B cell (primary cell): Measurements from ENCODE around the gene DQX1. TPM values are rescaled to one million over a fixed set of nuclear protein-coding genes. Genes with fewer than 3 reads are reported as not detected.

Source experiments
- ATAC-seq: fragments of 200-7000 bp; cut with Tn5 transposase; one replicate; pipeline ENCODE4 v1.10.0; 2021; ENCODE audit warnings: low read depth, mild to moderate bottlenecking, moderate number of reproducible peaks, moderate library complexity
- CTCF ChIA-PET: fragments of 350-600 bp; sonication (Branson Sonifier 250); formaldehyde crosslinking; loops from one replicate; lab custom pipeline; 2021; ENCODE audit warnings: antibody characterized with exemption, inconsistent platforms; lab: Charles Lee
- POLR2A ChIA-PET: fragments of 350-600 bp; sonication (Branson Sonifier 250); formaldehyde crosslinking; loops from one replicate; lab custom pipeline; 2021; ENCODE audit warnings: antibody characterized with exemption; lab: Charles Lee
- DNase-seq: peaks from one replicate; pipeline ENCODE4 v3.0.0; 2013
- H2AFZ ChIP-seq: 2 replicates; pipeline ENCODE4 v1.6.1; 2012; ENCODE audit warnings: mild to moderate bottlenecking, low read depth, low read length; ENCODE audit not compliant: insufficient read depth, poor library complexity, severe bottlenecking
- H3K27ac ChIP-seq, 2 donors: 1 replicate in 1 of 2; 2 replicates in 1 of 2; pipeline ENCODE4 v1.5.1; 2012 to 2013; ENCODE audit warnings: low read length in 2 of 2, mild to moderate bottlenecking in 2 of 2, moderate library complexity in 1 of 2
- H3K27me3 ChIP-seq, 4 experiments: fragments of 200-600 bp in 1 of 4; sonication (generic) in 1 of 4; replicated peaks in 1 of 4; 1 replicate in 2 of 4; 2 replicates in 2 of 4; pipeline versions ENCODE4 v1.6.1 to v1.7.0; 2013 to 2016; ENCODE audit warnings: low read length in 3 of 4, mild to moderate bottlenecking in 2 of 4, mixed read lengths in 1 of 4, moderate library complexity in 1 of 4; ENCODE audit not compliant: insufficient read depth in 4 of 4, control insufficient read depth in 3 of 4; ENCODE audit errors: control extremely low read depth in 1 of 4
- H3K36me3 ChIP-seq, 2 experiments: replicated peaks in 1 of 2; 1 replicate in 1 of 2; 2 replicates in 1 of 2; pipeline versions ENCODE4 v1.6.1 to v1.7.1; 2013; ENCODE audit warnings: low read length in 1 of 2; ENCODE audit not compliant: insufficient read depth in 2 of 2, control insufficient read depth in 1 of 2; ENCODE audit errors: control extremely low read depth in 1 of 2, extremely low read depth in 1 of 2
- H3K4me1 ChIP-seq, 2 donors: fragments of 200-600 bp in 1 of 2; sonication (generic) in 1 of 2; 1 replicate in 1 of 2; 2 replicates in 1 of 2; pipeline versions ENCODE4 v1.5.1 to v1.6.1; 2013 to 2017; ENCODE audit warnings: low read length in 2 of 2; ENCODE audit not compliant: control insufficient read depth in 2 of 2, insufficient read depth in 2 of 2
- H3K4me2 ChIP-seq: replicated peaks from 2 replicates; pipeline ENCODE3; 2012; ENCODE audit warnings: mild to moderate bottlenecking, low read depth, low read length; ENCODE audit not compliant: poor library complexity, severe bottlenecking
- H3K4me3 ChIP-seq, 5 experiments: fragments of 200-600 bp in 1 of 5; sonication (generic) in 1 of 5; 1 replicate in 3 of 5; 2 replicates in 2 of 5; pipeline versions ENCODE4 v1.5.1 to v1.7.0; 2011 to 2016; ENCODE audit warnings: low read length in 4 of 5, mild to moderate bottlenecking in 4 of 5, low read depth in 2 of 5, control low read depth in 1 of 5, moderate library complexity in 1 of 5; ENCODE audit not compliant: insufficient read depth in 1 of 5; ENCODE audit errors: control extremely low read depth in 1 of 5, extremely low read depth in 1 of 5
- H3K79me2 ChIP-seq: fragments of 200-600 bp; sonication (generic); one replicate; pipeline ENCODE4 v1.6.0; 2016; ENCODE audit warnings: low read length; ENCODE audit not compliant: control insufficient read depth, insufficient read depth
- H3K9ac ChIP-seq: fragments of 200-600 bp; sonication (generic); 2 replicates; pipeline ENCODE4 v1.6.1; 2017; ENCODE audit warnings: mild to moderate bottlenecking, low read length, moderate library complexity
- H3K9me3 ChIP-seq, 3 donors: one replicate each; pipeline versions ENCODE4 v1.6.1 to v1.7.1; 2013; ENCODE audit warnings: low read length in 2 of 3; ENCODE audit not compliant: control insufficient read depth in 2 of 3, insufficient read depth in 1 of 3; ENCODE audit errors: control extremely low read depth in 1 of 3
- H4K20me1 ChIP-seq: 2 replicates; pipeline ENCODE4 v1.6.0; 2012; ENCODE audit warnings: mild to moderate bottlenecking, low read length; ENCODE audit not compliant: insufficient read depth, control insufficient read depth, poor library complexity, severe bottlenecking
- H3K27ac Mint-ChIP-seq: one replicate; pipeline ENCODE4 v1.8.0; 2021; ENCODE audit warnings: mixed read lengths
- H3K27me3 Mint-ChIP-seq: one replicate; pipeline ENCODE4 v1.8.0; 2021; ENCODE audit warnings: mixed read lengths
- H3K4me1 Mint-ChIP-seq: one replicate; pipeline ENCODE4 v1.8.0; 2021; ENCODE audit warnings: mixed read lengths
- H3K4me3 Mint-ChIP-seq: one replicate; pipeline ENCODE4 v1.8.0; 2021; ENCODE audit warnings: mixed read lengths
- H3K9me3 Mint-ChIP-seq: one replicate; pipeline ENCODE4 v1.8.0; 2022; ENCODE audit warnings: mixed read lengths; ENCODE audit not compliant: insufficient read depth
- CTCF ChIP-seq: fragments of 200-600 bp; IDR thresholded peaks from one replicate; pipeline ENCODE4 v1.8.0; 2022; ENCODE audit warnings: antibody characterized with exemption, mild to moderate bottlenecking
- EZH2 ChIP-seq: IDR thresholded peaks from 2 replicates; pipeline ENCODE4 v1.6.1; 2012; ENCODE audit warnings: borderline replicate concordance, low read depth, mild to moderate bottlenecking, moderate library complexity, low read length; ENCODE audit not compliant: insufficient read depth, poor library complexity, severe bottlenecking
- WGBS: methylation state at CpG from one replicate; pipeline ENCODE4 v1.1.5; 2013; ENCODE audit warnings: missing lambda C conversion rate; ENCODE audit not compliant: insufficient coverage; 5-methylcytosine and 5-hydroxymethylcytosine counted together
- intact Hi-C: fragments of 100-400 bp; cut with micrococcal nuclease; formaldehyde crosslinking; loops from one replicate; pipeline ENCODE4 v1.10.0; 2022
- polyA plus RNA-seq: library from polyadenylated mRNA; depleted of rRNA; stranded (reverse); fragments of >200 nt; gene quantifications from 2 replicates; pipeline ENCODE4 v1.2.3, GENCODE V29; 2012
- total RNA-seq, 2 donors: library from RNA; stranded (reverse); fragments of 120-200 nt in 1 of 2; gene quantifications; 1 replicate in 1 of 2; 2 replicates in 1 of 2; pipeline versions ENCODE4 v1.2.3 to v1.2.4, GENCODE V29; 2013 to 2022

DQX1 gene
- total and polyA plus RNA-seq, 2 donors (not counting 1 experiment from before 2014, with no cell fraction given), result 0.46 to 0.57 TPM

- DNase-seq (no peak), ATAC-seq (no peak)
- no peak overlapping the region for H3K4me2 ChIP-seq
- intact Hi-C loops, result loop anchor here (10.0 kb wide), 1 partner anchor 162 kb away; no protein-coding TSS in a partner anchor
- ChIA-PET POLR2A (no interaction called here), CTCF (interaction anchor here (0.7 kb wide), 1 partner anchor 511 kb away, joined by 3 read pairs; no protein-coding TSS in a partner anchor)
- Mint-ChIP-seq H3K4me1 (peaks cover 20% of the 10 kb centered on the region), H3K27ac (peak overlapping the region; percentile 61), H3K27me3 (no peaks in the 10 kb centered on the region), H3K9me3 (no peaks in the 10 kb centered on the region), H3K4me3 (peak overlapping the region; percentile 19)
- no peak overlapping the region for H2AFZ ChIP-seq
- peaks cover 8 to 32% of the 10 kb centered on the region in 2 donors for H3K4me1 ChIP-seq
- peaks cover 15% of the 10 kb centered on the region for H4K20me1 ChIP-seq
- TF ChIP-seq CTCF, result no peak
- no peak for TF ChIP-seq EZH2
- WGBS, result 94% methylated on average over 5 of the region's 6 CpGs
- no peak overlapping the region for H3K4me3 ChIP-seq
- H3K9me3 ChIP-seq, result no peaks in the 10 kb centered on the region
- no peak overlapping the region for H3K27ac ChIP-seq
- peaks cover 0 to 15% of the 10 kb centered on the region in 2 experiments for H3K36me3 ChIP-seq
- H3K9ac ChIP-seq, result no peak overlapping the region
- peaks cover 0 to 3% (median 0%) of the 10 kb centered on the region in 4 experiments for H3K27me3 ChIP-seq
- H3K79me2 ChIP-seq, result peaks cover 11% of the 10 kb centered on the region
Observed at GRCh38 chr2:74556831-74557370, 30.9 kb upstream of the DQX1 start.

- DNase-seq (no peak), ATAC-seq (no peak)
- peaks cover 8 to 32% of the 10 kb centered on the region in 2 donors for H3K4me1 ChIP-seq
- CTCF ChIA-PET, result interaction anchor here (0.7 kb wide), 1 partner anchor 510 kb away, joined by 3 read pairs; no protein-coding TSS in a partner anchor
- peaks cover 0 to 3% (median 0%) of the 10 kb centered on the region in 4 experiments for H3K27me3 ChIP-seq
- Mint-ChIP-seq H3K9me3 (no peaks in the 10 kb centered on the region), H3K27me3 (no peaks in the 10 kb centered on the region), H3K4me3 (peak overlapping the region; percentile 96), H3K27ac (peak overlapping the region; percentile 70), H3K4me1 (peaks cover 20% of the 10 kb centered on the region)
- intact Hi-C loops, result loop anchor here (10.0 kb wide), 1 partner anchor 161 kb away; no protein-coding TSS in a partner anchor
- no peak overlapping the region for H3K4me3 ChIP-seq
- WGBS, result 85% methylated on average over 12 of the region's 14 CpGs
- no peak overlapping the region for H2AFZ ChIP-seq
- H3K36me3 ChIP-seq, result peaks cover 0 to 15% of the 10 kb centered on the region in 2 experiments
- H4K20me1 ChIP-seq, result peaks cover 15% of the 10 kb centered on the region
- POLR2A ChIA-PET, result no interaction called here
- H3K4me2 ChIP-seq, result peak overlapping the region; percentile 97
- no peak overlapping the region for H3K27ac ChIP-seq
- H3K9me3 ChIP-seq, result no peaks in the 10 kb centered on the region
- TF ChIP-seq EZH2 (no peak), CTCF (no peak)
- no peak overlapping the region for H3K9ac ChIP-seq
- peaks cover 11% of the 10 kb centered on the region for H3K79me2 ChIP-seq
Observed at GRCh38 chr2:74556159-74556558, 30.1 kb upstream of the DQX1 start.
